Lower leg skin (tissue), 4 donors: ENCODE results near the gene GRK1. TPM values are rescaled to one million over a fixed set of nuclear protein-coding genes. Genes with fewer than 3 reads are reported as not detected.

Source experiments
- DNase-seq, 2 donors: peaks; one replicate each; pipeline ENCODE4 v3.0.0-alpha.2; 2019; ENCODE audit warnings: low spot score in 2 of 2
- H3K4me3 ChIP-seq: fragments of 200-600 bp; sonication (generic); 2 replicates; pipeline ENCODE4 v1.5.1; 2017; ENCODE audit warnings: mild to moderate bottlenecking, low read depth; ENCODE audit not compliant: poor library complexity, severe bottlenecking
- CTCF ChIP-seq, 3 donors: fragments of 450-650 bp; IDR thresholded peaks; one replicate each; pipeline ENCODE4 v1.5.1; 2016; ENCODE audit warnings: antibody characterized with exemption in 3 of 3, mild to moderate bottlenecking in 3 of 3, moderate library complexity in 2 of 3
- POLR2A ChIP-seq, 2 donors: fragments of 450-650 bp; IDR thresholded peaks; one replicate each; pipeline ENCODE4 v1.6.1; 2016 to 2017; ENCODE audit warnings: antibody characterized with exemption in 2 of 2, mild to moderate bottlenecking in 1 of 2, moderate library complexity in 1 of 2
- WGBS, 2 donors: methylation state at CpG; one replicate each; pipeline ENCODE4 v1.1.5; 2018; 5-methylcytosine and 5-hydroxymethylcytosine counted together
- intact Hi-C: fragments of 100-400 bp; cut with DNase I; formaldehyde crosslinking; loops from one replicate; pipeline ENCODE4 v1.15.0; 2023; ENCODE audit warnings: low total_unique reads
- total RNA-seq, 4 donors: library from RNA; depleted of rRNA; stranded (reverse); fragments of >200 nt; gene quantifications; one replicate each; pipeline ENCODE4 v1.1.0, GENCODE V29; 2016

Gene GRK1
- total RNA-seq, 4 donors from 2014 or later = not detected

DNA sequence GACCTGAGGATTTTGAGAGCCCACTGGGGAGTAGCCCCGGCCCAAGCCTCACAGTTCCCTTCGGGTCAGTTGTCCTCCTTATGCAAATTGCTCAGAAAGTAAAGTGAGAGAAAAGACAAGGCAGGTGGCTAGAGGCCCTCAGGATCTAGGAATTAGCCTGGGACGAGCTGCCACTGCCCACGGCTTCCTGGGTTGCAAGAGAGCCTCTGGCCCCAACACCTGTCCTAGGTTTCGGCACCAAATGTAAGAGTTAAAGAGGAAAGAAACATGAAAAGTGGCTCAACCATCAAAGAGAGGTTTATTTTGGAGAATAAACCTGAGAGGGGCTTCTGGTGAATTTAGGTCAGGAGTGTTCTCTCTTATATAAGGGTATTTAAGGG lies 117.6 kb downstream of the GRK1 start:
- intact Hi-C loops = no loop called here
- no peak overlapping the region for H3K4me3 ChIP-seq
- no peak for DNase-seq
- 74 to 94% methylated on average over 5 of the region's 5 CpGs for WGBS, 2 donors
- TF ChIP-seq POLR2A (IDR thresholded peaks at IDR 0.05) = no peak
- TF ChIP-seq CTCF (IDR thresholded peaks at IDR 0.05) = no peak

DNA sequence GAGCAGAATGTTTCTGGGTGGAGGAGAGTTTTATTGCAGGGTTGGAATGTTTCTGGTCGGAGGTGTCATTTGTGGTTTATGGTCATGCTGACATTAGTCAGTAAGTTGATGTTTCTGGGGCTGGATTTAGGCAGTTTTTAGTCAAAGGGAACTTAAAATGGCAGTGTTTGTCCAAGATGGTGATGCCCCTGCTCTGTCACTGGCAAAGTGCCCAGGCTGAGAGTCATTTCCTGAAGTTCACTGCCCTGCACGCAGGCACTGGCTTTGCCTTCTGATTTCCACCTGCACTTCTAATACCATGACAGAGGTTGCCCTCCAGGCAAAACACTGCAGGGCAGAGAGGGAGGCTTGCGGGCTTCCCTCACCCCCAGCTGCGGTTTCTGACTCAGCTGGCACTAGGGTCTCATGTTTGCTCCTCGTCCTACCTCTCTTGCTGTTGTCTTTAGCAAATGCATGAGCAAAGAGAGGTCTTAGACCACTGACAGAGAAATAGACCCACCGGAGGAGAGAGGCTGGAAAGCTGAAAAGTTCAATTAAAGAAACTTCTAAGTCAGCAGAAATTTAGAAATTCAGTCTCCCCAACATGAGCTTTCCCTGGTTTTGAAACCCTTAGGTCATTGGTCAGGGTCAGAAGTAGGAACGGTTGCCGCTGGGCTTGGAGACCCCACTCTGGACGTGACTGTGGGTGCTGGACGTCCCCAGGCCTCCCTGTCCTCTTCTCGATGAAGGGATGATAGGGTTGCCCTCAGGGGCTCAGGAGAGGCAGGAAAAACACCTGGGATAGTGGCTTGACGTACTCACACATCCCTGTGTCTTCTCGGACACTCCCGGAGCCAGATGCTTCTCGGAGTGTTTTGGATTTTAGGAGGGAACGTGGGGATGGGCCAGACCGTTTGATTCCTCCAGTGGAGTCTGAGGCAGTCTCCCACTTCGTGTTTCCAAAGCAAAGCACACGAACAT lies 118.3 kb downstream of the GRK1 start:
- H3K4me3 ChIP-seq = no peak overlapping the region
- 82 to 89% methylated on average over 19 of the region's 19 CpGs for WGBS, 2 donors
- no peak for TF ChIP-seq CTCF (IDR thresholded peaks at IDR 0.05)
- TF ChIP-seq POLR2A (IDR thresholded peaks at IDR 0.05) = no peak
- peak in 1 of 2 donors; percentile 49 for DNase-seq
- intact Hi-C loops = no loop called here

GRCh38 chr13:113786262-113786841 lies 119.3 kb downstream of the GRK1 start:
- no peak for TF ChIP-seq POLR2A (IDR thresholded peaks at IDR 0.05)
- TF ChIP-seq CTCF (IDR thresholded peaks at IDR 0.05) = peak in 1 of 3 donors; percentile 34
- peak in 1 of 2 donors; percentile 46 for DNase-seq
- H3K4me3 ChIP-seq = no peak overlapping the region
- 78 to 86% methylated on average over 17 of the region's 17 CpGs for WGBS, 2 donors
- intact Hi-C loops = no loop called here

Other genes with a start within 250 kb of the GRK1 start
- 1 to 10 TPM; 1.9 to 9.4 (median 6.5) TPM for gene ADPRHL1, start 213.7 kb upstream of the GRK1 start, total RNA-seq
- 10 to 100 TPM; 12.0 to 35.2 (median 18.9) TPM for gene DCUN1D2, start 176.5 kb upstream of the GRK1 start, total RNA-seq
- 10 to 100 TPM; 35.9 to 48.8 (median 41.9) TPM for gene TFDP1, start 82.5 kb upstream of the GRK1 start, total RNA-seq
- gene ATP4B, start 9.0 kb upstream of the GRK1 start, total RNA-seq = not detected
- 1 to 10 TPM; 2.0 to 4.8 (median 3.4) TPM for gene TMEM255B, start 92.0 kb downstream of the GRK1 start, total RNA-seq
- 100 to 1,000 TPM; 176 to 307 (median 213) TPM for gene GAS6, start 196.9 kb downstream of the GRK1 start, total RNA-seq